Natural killer cell treated with Interleukin-12 subunit alpha and Interleukin-12 subunit beta and Interleukin-15 and Interleukin-18, amount 100 ng/mL, for 72 hours (primary cell): ENCODE measurements around the gene PCDH15. TPM values are rescaled to one million over a fixed set of nuclear protein-coding genes. Genes with fewer than 3 reads are reported as not detected.
"Not testable (repeated sequence)": the region's sequence is repeated elsewhere in the genome, so short reads cannot be mapped to it uniquely, and the experiment has no call there.

Experiments used
- ATAC-seq, 2 donors: fragments of 150-1000 bp; cut with Tn5 transposase in 1 of 2; sonication (Bioruptor Pico), chemical (Tn5 transposase) in 1 of 2; 2 replicates each; pipeline ENCODE4 v1.10.0; 2021
- DNase-seq: peaks from one replicate; pipeline ENCODE4 v3.0.0; 2022; ENCODE audit warnings: low spot score
- H3K27ac Mint-ChIP-seq, 2 donors: 1 replicate in 1 of 2; 2 replicates in 1 of 2; pipeline ENCODE4 v1.8.0; 2022; ENCODE audit warnings: mixed read lengths in 2 of 2, mild to moderate bottlenecking in 1 of 2, moderate library complexity in 1 of 2
- H3K27me3 Mint-ChIP-seq, 2 donors: 1 replicate in 1 of 2; 2 replicates in 1 of 2; pipeline ENCODE4 v1.8.0; 2022; ENCODE audit warnings: mixed read lengths in 2 of 2
- H3K36me3 Mint-ChIP-seq: one replicate; pipeline ENCODE4 v1.8.0; 2022; ENCODE audit warnings: mixed read lengths
- H3K4me1 Mint-ChIP-seq, 2 donors: 1 replicate in 1 of 2; 2 replicates in 1 of 2; pipeline ENCODE4 v1.8.0; 2022; ENCODE audit warnings: low read depth in 2 of 2, mixed read lengths in 2 of 2, mild to moderate bottlenecking in 1 of 2
- H3K4me3 Mint-ChIP-seq: one replicate; pipeline ENCODE4 v1.8.0; 2022; ENCODE audit warnings: mixed read lengths
- H3K9me3 Mint-ChIP-seq: 2 replicates; pipeline ENCODE4 v1.8.0; 2022; ENCODE audit warnings: mixed read lengths
- total RNA-seq, 2 donors: library from RNA; stranded (reverse); gene quantifications; one replicate each; pipeline ENCODE4 v1.2.3, GENCODE V29; 2022

Gene PCDH15
- total RNA-seq, 2 donors from 2014 or later, result not detected

GRCh38 chr10:53990799-53991238, 810.2 kb downstream of the PCDH15 start:
- no peak overlapping the region for H3K4me3 Mint-ChIP-seq
- no peaks in the 10 kb centered on the region for H3K4me1 Mint-ChIP-seq
- no peaks in the 10 kb centered on the region for H3K27me3 Mint-ChIP-seq
- DNase-seq, result no peak
- peaks cover 5% of the 10 kb centered on the region for H3K9me3 Mint-ChIP-seq
- no peak overlapping the region for H3K27ac Mint-ChIP-seq
- H3K36me3 Mint-ChIP-seq, result peaks cover 5% of the 10 kb centered on the region
- ATAC-seq, result no peak

GRCh38 chr10:53983431-53983830, 817.6 kb downstream of the PCDH15 start:
- Mint-ChIP-seq H3K27ac (no peak overlapping the region), H3K4me3 (no peak overlapping the region), H3K27me3 (no peaks in the 10 kb centered on the region), H3K9me3 (peaks cover 14% of the 10 kb centered on the region), H3K36me3 (peaks cover 10% of the 10 kb centered on the region), H3K4me1 (no peaks in the 10 kb centered on the region)
- DNase-seq (no peak), ATAC-seq (no peak)

- no peaks in the 10 kb centered on the region for H3K27me3 Mint-ChIP-seq
- H3K36me3 Mint-ChIP-seq, result peaks cover 5% of the 10 kb centered on the region
- peaks cover 17% of the 10 kb centered on the region for H3K9me3 Mint-ChIP-seq
- no peak for ATAC-seq
- no peak for DNase-seq
- no peak overlapping the region for H3K4me3 Mint-ChIP-seq
- no peak overlapping the region for H3K27ac Mint-ChIP-seq
- H3K4me1 Mint-ChIP-seq, result no peaks in the 10 kb centered on the region
These were observed 820.8 kb downstream of the PCDH15 start for GRCh38 chr10:53980210-53980609.

DNA sequence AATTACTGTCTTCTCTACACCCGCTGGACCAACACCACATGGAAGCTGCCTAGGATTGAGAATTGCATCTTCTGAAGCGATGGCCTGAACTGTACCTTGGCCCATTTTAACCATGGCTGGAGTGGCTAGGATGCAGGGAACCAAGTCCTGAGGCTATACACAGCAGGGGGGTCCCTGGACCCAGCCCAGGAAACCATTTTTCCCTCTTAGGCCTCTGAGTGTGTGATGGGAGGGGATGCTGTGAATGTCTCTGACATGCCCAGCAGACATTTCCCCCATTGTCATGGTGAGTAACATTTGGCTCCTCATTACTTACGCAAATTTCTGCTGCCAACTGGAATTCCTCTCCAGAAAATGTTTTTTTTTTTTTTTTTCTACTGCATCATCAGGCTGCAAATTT, 822.7 kb downstream of the PCDH15 start:
- no peaks in the 10 kb centered on the region for H3K4me1 Mint-ChIP-seq
- peaks cover 16% of the 10 kb centered on the region for H3K9me3 Mint-ChIP-seq
- H3K4me3 Mint-ChIP-seq, result no peak overlapping the region
- peaks cover 5% of the 10 kb centered on the region for H3K36me3 Mint-ChIP-seq
- H3K27ac Mint-ChIP-seq, result no peak overlapping the region
- DNase-seq (no peak), ATAC-seq (no peak)
- H3K27me3 Mint-ChIP-seq, result no peaks in the 10 kb centered on the region

GRCh38 chr10:53977267-53977666, 823.8 kb downstream of the PCDH15 start:
- H3K36me3 Mint-ChIP-seq, result peaks cover 5% of the 10 kb centered on the region
- no peaks in the 10 kb centered on the region for H3K4me1 Mint-ChIP-seq
- ATAC-seq (no peak), DNase-seq (no peak)
- no peak overlapping the region for H3K4me3 Mint-ChIP-seq
- peaks cover 18% of the 10 kb centered on the region for H3K9me3 Mint-ChIP-seq
- H3K27me3 Mint-ChIP-seq, result no peaks in the 10 kb centered on the region
- no peak overlapping the region for H3K27ac Mint-ChIP-seq

GRCh38 chr10:53957401-53957800, 843.6 kb downstream of the PCDH15 start:
- ATAC-seq (no peak), DNase-seq (no peak)
- Mint-ChIP-seq H3K4me1 (no peaks in the 10 kb centered on the region), H3K4me3 (no peak overlapping the region), H3K36me3 (peaks cover 4% of the 10 kb centered on the region), H3K27me3 (no peaks in the 10 kb centered on the region), H3K27ac (no peak overlapping the region), H3K9me3 (peaks cover 4% of the 10 kb centered on the region)

DNA sequence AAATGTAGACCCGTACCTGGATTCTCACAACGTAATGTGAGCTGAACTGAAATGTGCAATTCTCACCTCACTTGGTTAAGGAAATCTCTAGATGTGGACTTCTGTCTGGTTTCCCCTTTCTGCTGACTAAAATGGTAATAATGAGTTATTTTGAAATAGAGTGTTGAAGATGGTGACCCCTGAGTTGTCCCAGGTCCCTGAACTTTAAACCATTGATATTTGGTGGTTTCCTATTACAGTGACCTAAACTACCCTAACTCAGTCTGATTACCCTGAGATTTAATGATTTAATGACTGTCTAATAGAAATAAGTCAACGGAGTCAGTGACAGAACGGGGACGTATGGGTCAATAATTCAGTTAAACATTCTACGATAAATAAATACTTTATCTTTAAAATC, 845.9 kb downstream of the PCDH15 start:
- peaks cover 8% of the 10 kb centered on the region for H3K9me3 Mint-ChIP-seq
- H3K4me3 Mint-ChIP-seq, result no peak overlapping the region
- no peaks in the 10 kb centered on the region for H3K4me1 Mint-ChIP-seq
- ATAC-seq (no peak), DNase-seq (no peak)
- no peak overlapping the region for H3K27ac Mint-ChIP-seq
- H3K36me3 Mint-ChIP-seq, result peaks cover 4% of the 10 kb centered on the region
- H3K27me3 Mint-ChIP-seq, result no peaks in the 10 kb centered on the region

DNA sequence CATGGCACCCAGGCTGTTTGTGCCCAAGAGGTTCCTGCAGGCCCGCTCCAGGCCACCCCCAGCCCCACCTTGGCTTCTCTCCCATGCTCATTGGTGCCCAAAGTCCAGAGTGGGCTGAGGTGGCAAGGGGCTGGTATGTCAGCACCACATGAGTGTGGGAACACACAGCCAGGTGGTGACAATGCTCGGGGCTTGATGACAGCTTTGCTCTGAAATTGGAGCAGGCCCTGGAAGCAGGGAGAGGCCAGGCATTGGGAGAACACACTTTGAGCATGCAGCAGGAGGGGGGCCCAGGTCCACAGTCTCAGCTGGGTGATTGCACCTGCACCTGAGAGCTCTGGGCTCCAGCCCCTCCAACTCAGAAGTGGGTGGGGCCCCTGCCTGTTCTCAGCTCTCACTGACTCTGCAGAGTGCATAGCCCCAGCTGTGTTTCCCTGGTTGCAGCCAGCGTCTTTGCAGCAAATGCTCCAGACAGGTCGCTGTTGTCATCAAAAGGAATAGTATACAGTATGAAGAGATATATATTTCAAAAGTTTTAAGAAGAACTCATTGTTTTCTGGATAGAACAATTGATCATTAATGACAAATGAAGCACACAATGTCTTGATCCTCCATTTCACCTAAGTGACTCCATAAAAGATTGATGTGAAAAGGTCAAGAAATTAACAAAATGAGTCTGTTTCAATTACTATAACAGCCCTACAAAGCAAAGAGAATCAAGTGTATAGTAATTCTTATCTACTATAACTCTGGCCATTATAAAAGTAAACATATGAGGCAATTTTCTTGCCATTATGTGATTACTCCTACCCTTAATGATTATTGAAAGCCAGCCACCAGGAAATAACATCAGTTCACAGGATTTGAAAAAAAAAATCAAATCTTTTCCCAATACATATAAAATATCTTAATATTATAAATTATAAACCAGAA, 848.1 kb downstream of the PCDH15 start:
- Mint-ChIP-seq H3K27me3 (no peaks in the 10 kb centered on the region), H3K9me3 (peaks cover 8% of the 10 kb centered on the region), H3K4me3 (no peak overlapping the region), H3K27ac (no peak overlapping the region), H3K36me3 (peaks cover 4% of the 10 kb centered on the region), H3K4me1 (no peaks in the 10 kb centered on the region)
- ATAC-seq, result no peak
- no peak for DNase-seq

DNA sequence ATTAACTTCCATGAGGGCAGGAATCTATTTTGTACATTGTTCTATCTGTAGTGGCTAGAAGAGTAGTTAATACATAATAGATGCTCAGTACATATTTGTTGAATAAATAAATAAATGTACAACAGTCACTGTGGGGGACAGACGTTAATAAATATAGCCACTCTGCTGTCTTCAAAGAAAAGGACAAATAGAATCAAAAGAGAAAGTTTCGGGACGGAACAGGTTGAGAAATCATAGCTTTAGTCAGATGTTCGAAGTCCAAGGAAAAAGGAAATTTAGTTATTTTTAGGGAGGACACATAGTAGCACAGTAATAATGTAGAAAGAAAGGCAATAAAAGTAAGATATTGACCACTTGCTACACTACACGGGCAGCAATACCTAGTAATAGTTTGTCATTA, 861.4 kb downstream of the PCDH15 start:
- ATAC-seq, result no peak
- Mint-ChIP-seq H3K36me3 (no peaks in the 10 kb centered on the region), H3K4me3 (no peak overlapping the region)

GRCh38 chr10:53930648-53931047, 870.4 kb downstream of the PCDH15 start:
- no peaks in the 10 kb centered on the region for H3K27me3 Mint-ChIP-seq
- ATAC-seq (no peak), DNase-seq (no peak)
- H3K36me3 Mint-ChIP-seq, result peaks cover 10% of the 10 kb centered on the region
- peaks cover 22% of the 10 kb centered on the region for H3K9me3 Mint-ChIP-seq
- no peaks in the 10 kb centered on the region for H3K4me1 Mint-ChIP-seq
- H3K27ac Mint-ChIP-seq, result no peak overlapping the region
- H3K4me3 Mint-ChIP-seq, result no peak overlapping the region

More for the DNA sequence above, 861.4 kb downstream of the PCDH15 start:
- DNase-seq, result no peak
- no peaks in the 10 kb centered on the region for H3K27me3 Mint-ChIP-seq
- H3K4me1 Mint-ChIP-seq, result no peaks in the 10 kb centered on the region
- H3K9me3 Mint-ChIP-seq, result peaks cover 20% of the 10 kb centered on the region
- no peak overlapping the region for H3K27ac Mint-ChIP-seq

DNA sequence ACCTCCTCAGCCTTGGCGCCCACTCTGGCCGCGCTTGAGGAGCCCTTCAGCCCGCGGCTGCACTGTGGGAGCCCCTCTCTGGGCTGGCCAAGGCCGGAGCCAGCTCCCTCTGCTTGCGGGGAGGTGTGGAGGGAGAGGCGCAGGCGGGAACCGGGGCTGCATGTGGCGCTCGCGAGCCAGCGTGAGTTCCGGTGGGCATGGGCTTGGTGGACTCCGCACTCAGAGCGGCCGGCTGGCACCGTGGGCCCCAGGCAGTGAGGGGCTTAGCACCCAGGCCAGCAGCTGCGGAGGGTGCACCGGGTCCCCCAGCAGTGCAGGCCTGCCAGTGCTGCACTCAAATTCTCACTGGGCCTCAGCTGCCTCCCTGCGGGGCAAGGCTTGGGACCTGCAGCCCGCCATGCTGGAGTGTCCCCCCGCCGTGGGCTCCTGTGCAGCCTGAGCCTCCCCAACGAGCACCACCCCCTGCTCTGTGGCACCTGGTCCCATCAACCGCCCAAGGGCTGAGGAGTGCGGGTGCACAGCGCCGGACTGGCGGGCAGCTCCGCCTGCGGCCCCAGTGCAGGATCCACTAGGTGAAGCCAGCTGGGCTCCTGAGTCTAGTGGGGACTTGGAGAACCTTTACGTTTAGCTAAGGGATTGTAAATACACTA, 876.9 kb downstream of the PCDH15 start:
- not testable (repeated sequence) for ATAC-seq, H3K27ac Mint-ChIP-seq

GRCh38 chr10:53918755-53919154, 882.3 kb downstream of the PCDH15 start:
- Mint-ChIP-seq H3K4me3 (no peak overlapping the region), H3K27ac (no peak overlapping the region), H3K27me3 (no peaks in the 10 kb centered on the region), H3K4me1 (no peaks in the 10 kb centered on the region), H3K36me3 (peaks cover 6% of the 10 kb centered on the region), H3K9me3 (peaks cover 20% of the 10 kb centered on the region)
- ATAC-seq, result no peak
- DNase-seq, result no peak

More for the DNA sequence above, 876.9 kb downstream of the PCDH15 start:
- H3K4me1 Mint-ChIP-seq, H3K4me3 Mint-ChIP-seq, H3K27me3 Mint-ChIP-seq, DNase-seq: not testable (repeated sequence)
- H3K36me3 Mint-ChIP-seq, result peaks cover 20% of the 10 kb centered on the region
- H3K9me3 Mint-ChIP-seq, result peaks cover 20% of the 10 kb centered on the region

GRCh38 chr10:53909791-53910190, 891.2 kb downstream of the PCDH15 start:
- Mint-ChIP-seq H3K4me1 (no peaks in the 10 kb centered on the region), H3K9me3 (peaks cover 22% of the 10 kb centered on the region), H3K36me3 (peaks cover 14% of the 10 kb centered on the region), H3K27ac (no peak overlapping the region), H3K27me3 (no peaks in the 10 kb centered on the region), H3K4me3 (no peak overlapping the region)
- no peak for ATAC-seq
- DNase-seq, result no peak

DNA sequence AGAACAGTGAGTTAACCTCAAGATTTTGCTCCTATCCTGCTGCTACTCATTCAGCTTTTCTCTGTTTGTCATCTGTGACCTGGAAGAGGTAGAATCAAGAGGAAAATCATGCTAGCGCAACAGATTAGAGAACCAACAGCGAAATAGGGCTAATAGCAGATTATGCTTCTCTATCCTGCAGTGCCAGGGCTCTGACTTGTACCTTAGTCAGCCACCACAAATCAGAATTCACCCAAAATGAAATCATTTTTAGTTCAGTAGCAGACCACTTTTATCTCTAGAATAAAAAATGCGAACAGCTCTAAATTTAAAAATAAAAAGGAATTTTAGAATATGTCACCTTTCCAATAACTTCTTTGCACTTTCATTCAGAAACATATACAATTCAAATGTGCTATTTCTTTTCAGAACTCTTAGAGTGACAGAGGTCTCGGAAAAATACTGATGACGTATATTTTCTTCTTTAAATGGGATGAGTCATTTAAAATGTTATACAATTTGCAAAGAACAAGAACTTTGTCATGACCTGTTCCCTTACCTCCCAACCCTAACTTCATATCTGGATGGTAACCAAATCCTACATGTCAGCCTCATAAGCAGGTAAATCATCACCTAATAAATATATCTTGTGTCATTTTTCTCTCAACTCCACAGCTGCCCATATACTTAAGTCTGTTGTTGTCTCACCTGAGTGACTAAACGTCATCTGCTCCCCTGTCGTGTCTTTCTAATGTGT, 896.4 kb downstream of the PCDH15 start:
- Mint-ChIP-seq H3K36me3 (no peaks in the 10 kb centered on the region), H3K9me3 (peaks cover 7% of the 10 kb centered on the region), H3K4me3 (no peak overlapping the region), H3K27me3 (no peaks in the 10 kb centered on the region), H3K4me1 (no peaks in the 10 kb centered on the region), H3K27ac (no peak overlapping the region)
- ATAC-seq (no peak), DNase-seq (no peak)
